Activated B cell treated with CpG ODN at 0.5 μM for 24 hours (primary cell): ENCODE measurements around the gene CLMN. TPM values are rescaled to one million over a fixed set of nuclear protein-coding genes. Genes with fewer than 3 reads are reported as not detected.

Experiments used
- ATAC-seq: fragments of 200-7000 bp; cut with Tn5 transposase; one replicate; pipeline ENCODE4 v1.10.0; 2021; ENCODE audit warnings: low read depth, mild to moderate bottlenecking, moderate library complexity
- CTCF ChIA-PET: fragments of 350-600 bp; sonication (Branson Sonifier 250); formaldehyde crosslinking; loops from one replicate; lab custom pipeline; 2021; ENCODE audit warnings: antibody characterized with exemption; lab: Charles Lee
- POLR2A ChIA-PET: fragments of 350-600 bp; sonication (Branson Sonifier 250); formaldehyde crosslinking; loops from one replicate; lab custom pipeline; 2021; ENCODE audit warnings: antibody characterized with exemption; lab: Charles Lee
- DNase-seq: peaks from one replicate; pipeline ENCODE4 v3.0.0; 2022
- H3K27ac Mint-ChIP-seq: one replicate; pipeline ENCODE4 v1.8.0; 2020; ENCODE audit warnings: mixed read lengths
- H3K27me3 Mint-ChIP-seq: one replicate; pipeline ENCODE4 v1.8.0; 2021; ENCODE audit warnings: mixed read lengths
- H3K36me3 Mint-ChIP-seq: one replicate; pipeline ENCODE4 v1.8.0; 2021; ENCODE audit warnings: low read depth, mixed read lengths
- H3K4me1 Mint-ChIP-seq: one replicate; pipeline ENCODE4 v1.8.0; 2021; ENCODE audit warnings: mixed read lengths
- H3K4me3 Mint-ChIP-seq: one replicate; pipeline ENCODE4 v1.8.0; 2020; ENCODE audit warnings: mild to moderate bottlenecking, mixed read lengths
- H3K9me3 Mint-ChIP-seq: one replicate; pipeline ENCODE4 v1.8.0; 2020; ENCODE audit warnings: mixed read lengths
- CTCF ChIP-seq: fragments of 200-600 bp; IDR thresholded peaks from one replicate; pipeline ENCODE4 v1.8.0; 2022; ENCODE audit warnings: antibody characterized with exemption, mild to moderate bottlenecking
- intact Hi-C: fragments of 100-400 bp; cut with micrococcal nuclease; formaldehyde crosslinking; loops from one replicate; pipeline ENCODE4 v1.15.1; 2024
- total RNA-seq: library from RNA; stranded (reverse); gene quantifications from 2 replicates; pipeline ENCODE4 v1.2.3, GENCODE V29; 2022

The CLMN gene
- total RNA-seq, 1 donor from 2014 or later = 23.9 TPM

GRCh38 chr14:95299271-95299670, 20.4 kb downstream of the CLMN start:
- Mint-ChIP-seq H3K27me3 (no peaks in the 10 kb centered on the region), H3K4me3 (no peak overlapping the region), H3K27ac (no peak overlapping the region), H3K4me1 (peaks cover 76% of the 10 kb centered on the region), H3K36me3 (peaks cover 10% of the 10 kb centered on the region), H3K9me3 (peaks cover 10% of the 10 kb centered on the region)
- ATAC-seq = no peak
- ChIA-PET CTCF (interaction anchor here (2.1 kb wide), 1 partner anchor 62 kb away, joined by 8 read pairs; no protein-coding TSS in a partner anchor), POLR2A (interaction anchor here (1.9 kb wide), 1 partner anchor 28 kb away, joined by 8 read pairs; no protein-coding TSS in a partner anchor)
- TF ChIP-seq CTCF = no peak
- no peak for DNase-seq
- intact Hi-C loops = no loop called here

GRCh38 chr14:95297832-95298231, 21.9 kb downstream of the CLMN start:
- H3K27me3 Mint-ChIP-seq = no peaks in the 10 kb centered on the region
- ATAC-seq (peak; percentile 39), DNase-seq (no peak)
- ChIA-PET CTCF (no interaction called here), POLR2A (interaction anchor here (0.6 to 1.3 kb wide), 2 partner anchors 32 to 154 kb away, joined by 3 to 5 read pairs; no protein-coding TSS in a partner anchor)
- peak overlapping the region; percentile 43 for H3K27ac Mint-ChIP-seq
- H3K9me3 Mint-ChIP-seq = peaks cover 10% of the 10 kb centered on the region
- TF ChIP-seq CTCF = no peak
- H3K4me1 Mint-ChIP-seq = peaks cover 71% of the 10 kb centered on the region
- intact Hi-C loops = no loop called here
- peak overlapping the region; percentile 1 for H3K4me3 Mint-ChIP-seq
- peaks cover 10% of the 10 kb centered on the region for H3K36me3 Mint-ChIP-seq

- no peak overlapping the region for H3K4me3 Mint-ChIP-seq
- H3K27me3 Mint-ChIP-seq = no peaks in the 10 kb centered on the region
- ChIA-PET CTCF (no interaction called here), POLR2A (interaction anchor here (0.5 kb wide), 1 partner anchor 415 kb away, joined by 3 read pairs; no protein-coding TSS in a partner anchor)
- peaks cover 10% of the 10 kb centered on the region for H3K9me3 Mint-ChIP-seq
- TF ChIP-seq CTCF = no peak
- no peak for DNase-seq
- peaks cover 72% of the 10 kb centered on the region for H3K4me1 Mint-ChIP-seq
- no peak for ATAC-seq
- no peak overlapping the region for H3K27ac Mint-ChIP-seq
- H3K36me3 Mint-ChIP-seq = peaks cover 10% of the 10 kb centered on the region
- intact Hi-C loops = no loop called here
These were observed 22.7 kb downstream of the CLMN start for GRCh38 chr14:95296966-95297365.

GRCh38 chr14:95295600-95296376, 23.9 kb downstream of the CLMN start:
- no peak overlapping the region for H3K4me3 Mint-ChIP-seq
- H3K9me3 Mint-ChIP-seq = peaks cover 10% of the 10 kb centered on the region
- intact Hi-C loops = no loop called here
- no peak overlapping the region for H3K27ac Mint-ChIP-seq
- H3K4me1 Mint-ChIP-seq = peaks cover 76% of the 10 kb centered on the region
- no peaks in the 10 kb centered on the region for H3K27me3 Mint-ChIP-seq
- ChIA-PET CTCF (no interaction called here), POLR2A (interaction anchor here (1.1 to 1.5 kb wide), 2 partner anchors 23 to 31 kb away, joined by 3 to 11 read pairs; no protein-coding TSS in a partner anchor)
- TF ChIP-seq CTCF = no peak
- ATAC-seq (no peak), DNase-seq (no peak)
- peaks cover 10% of the 10 kb centered on the region for H3K36me3 Mint-ChIP-seq

GRCh38 chr14:95294834-95295599, 24.7 kb downstream of the CLMN start:
- Mint-ChIP-seq H3K4me3 (no peak overlapping the region), H3K9me3 (peaks cover 10% of the 10 kb centered on the region), H3K27me3 (no peaks in the 10 kb centered on the region), H3K36me3 (peaks cover 10% of the 10 kb centered on the region), H3K4me1 (peaks cover 76% of the 10 kb centered on the region), H3K27ac (no peak overlapping the region)
- POLR2A ChIA-PET = interaction anchor here (1.1 to 1.5 kb wide), 2 partner anchors 24 to 30 kb away, joined by 3 to 11 read pairs; no protein-coding TSS in a partner anchor
- peak; percentile 73 for ATAC-seq
- intact Hi-C loops = no loop called here
- DNase-seq = no peak
- CTCF ChIA-PET = interaction anchor here (0.6 kb wide), 1 partner anchor 55 kb away, joined by 3 read pairs; no protein-coding TSS in a partner anchor
- no peak for TF ChIP-seq CTCF
